HCT116 (cell line): ENCODE data around the gene ZNF697. TPM values are rescaled to one million over a fixed set of nuclear protein-coding genes. Genes with fewer than 3 reads are reported as not detected.

ENCODE experiments used
- ATAC-seq: fragments of 200-7000 bp; cut with Tn5 transposase; 2 replicates; pipeline ENCODE4 v1.9.1; 2020; ENCODE audit warnings: mild to moderate bottlenecking, moderate library complexity
- BruUV-seq: library from RNA; stranded (reverse); fragments of 400-500 nt; replicated peaks from 2 replicates; lab custom pipeline; 2021; lab: Mats Ljungman, UMichigan
- CTCF ChIA-PET: fragments of 300-600 bp; sonication (Branson Sonifier 250); formaldehyde crosslinking; loops from one replicate; lab custom pipeline; 2021; ENCODE audit warnings: antibody characterized with exemption; lab: Charles Lee
- POLR2A ChIA-PET: fragments of 300-600, 350-600 bp; sonication (Branson Sonifier 250); formaldehyde crosslinking; loops from one replicate; lab custom pipeline; 2021; ENCODE audit warnings: antibody characterized with exemption; lab: Charles Lee
- RAD21 ChIA-PET, 2 experiments: fragments of 300-600 bp; sonication (Branson Sonifier 250); formaldehyde crosslinking; loops; one replicate each; lab custom pipeline; 2023; ENCODE audit warnings: low total read pairs in 2 of 2; ENCODE audit not compliant: uncharacterized antibody in 2 of 2, unreplicated experiment in 2 of 2, low non-redundant PET in 1 of 2; lab: Charles Lee
- DNase-seq: peaks from one replicate; pipeline ENCODE4 v3.0.0-alpha.2; 2010; ENCODE audit warnings: low read depth, low spot score
- H2AFZ ChIP-seq: fragments of 200-600 bp; shearing (Covaris generic), sonication (generic); 2 replicates; pipeline ENCODE4 v1.6.1; 2017; ENCODE audit warnings: low read depth, mixed run types, mixed read lengths, antibody characterized with exemption, low read length; ENCODE audit not compliant: poor library complexity, severe bottlenecking
- H3K27ac ChIP-seq: 2 replicates; pipeline ENCODE4 v1.5.1; 2012; ENCODE audit warnings: low read depth, low read length
- H3K27me3 ChIP-seq: fragments of 200-600 bp; sonication (generic); 2 replicates; pipeline ENCODE4 v1.6.1; 2016; ENCODE audit warnings: mixed run types, low read length, mixed read lengths; ENCODE audit not compliant: insufficient read depth
- H3K36me3 ChIP-seq, 2 experiments: fragments of 200-500 bp in 1 of 2; fragments of 200-600 bp in 1 of 2; sonication (Bioruptor generic) in 1 of 2; sonication (generic) in 1 of 2; 2 replicates each; pipeline versions ENCODE4 v1.5.1 to v1.6.1; 2014 to 2016; ENCODE audit warnings: low read length in 2 of 2, inconsistent platforms in 1 of 2, mixed read lengths in 1 of 2, mixed run types in 1 of 2; ENCODE audit not compliant: insufficient read depth in 2 of 2, control insufficient read depth in 1 of 2
- H3K4me1 ChIP-seq, 2 experiments: fragments of 200-600 bp in 1 of 2; sonication (generic) in 1 of 2; 2 replicates each; pipeline versions ENCODE4 v1.5.1 to v1.6.1; 2012 to 2017; ENCODE audit warnings: low read length in 2 of 2, inconsistent platforms in 1 of 2, mild to moderate bottlenecking in 1 of 2, mixed read lengths in 1 of 2, mixed run types in 1 of 2, moderate library complexity in 1 of 2; ENCODE audit not compliant: insufficient read depth in 2 of 2, control insufficient read depth in 1 of 2
- H3K4me2 ChIP-seq: fragments of 200-600 bp; sonication (generic); 2 replicates; pipeline ENCODE4 v1.6.1; 2017; ENCODE audit warnings: mixed run types, low read length, mixed read lengths
- H3K4me3 ChIP-seq, 2 experiments: fragments of 200-600 bp in 1 of 2; sonication (generic) in 1 of 2; replicated peaks in 1 of 2; 2 replicates each; pipeline ENCODE4 v1.5.1; 2011 to 2016; ENCODE audit warnings: low read length in 2 of 2, control low read depth in 1 of 2, low read depth in 1 of 2, mild to moderate bottlenecking in 1 of 2, mixed read lengths in 1 of 2, mixed run types in 1 of 2
- H3K79me2 ChIP-seq: fragments of 200-600 bp; sonication (generic); 2 replicates; pipeline ENCODE4 v1.6.1; 2017; ENCODE audit warnings: mild to moderate bottlenecking, mixed run types, low read length, moderate library complexity, mixed read lengths; ENCODE audit not compliant: insufficient read depth
- H3K9ac ChIP-seq: fragments of 200-600 bp; sonication (generic); 2 replicates; pipeline ENCODE4 v1.6.1; 2016; ENCODE audit warnings: low read length, mixed read lengths
- H3K9me2 ChIP-seq: fragments of 200-600 bp; sonication (generic), shearing (Covaris generic); 2 replicates; pipeline ENCODE4 v1.6.1; 2017; ENCODE audit warnings: mixed run types, mild to moderate bottlenecking, moderate library complexity; ENCODE audit not compliant: insufficient read depth
- H3K9me3 ChIP-seq, 2 experiments: fragments of 200-500 bp in 1 of 2; fragments of 200-600 bp in 1 of 2; sonication (Bioruptor generic) in 1 of 2; sonication (generic) in 1 of 2; 2 replicates each; pipeline ENCODE4 v1.6.1; 2014 to 2017; ENCODE audit warnings: low read length in 2 of 2, mixed read lengths in 2 of 2, inconsistent platforms in 1 of 2, low read depth in 1 of 2, mild to moderate bottlenecking in 1 of 2, mixed run types in 1 of 2, moderate library complexity in 1 of 2; ENCODE audit not compliant: control insufficient read depth in 1 of 2, insufficient read depth in 1 of 2
- H4K20me1 ChIP-seq: fragments of 200-600 bp; sonication (generic), shearing (Covaris generic); 2 replicates; pipeline ENCODE4 v1.6.1; 2017; ENCODE audit warnings: mixed run types, mild to moderate bottlenecking, moderate library complexity; ENCODE audit not compliant: insufficient read depth
- ATF3 ChIP-seq: IDR thresholded peaks from 2 replicates; pipeline ENCODE4 v1.6.1; 2012
- CBX3 ChIP-seq: IDR thresholded peaks from 2 replicates; pipeline ENCODE4 v1.6.1; 2012; ENCODE audit warnings: low read depth
- CEBPB ChIP-seq: IDR thresholded peaks from 2 replicates; pipeline ENCODE4 v1.6.1; 2012; ENCODE audit warnings: low read depth
- CTCF ChIP-seq, 3 experiments: fragments of 200-600 bp in 1 of 3; sonication (generic) in 1 of 3; IDR thresholded peaks in 2 of 3; conservative IDR thresholded peaks in 1 of 3; 2 replicates each; pipeline ENCODE4 v1.5.1; 2012 to 2017; ENCODE audit warnings: low read depth in 2 of 3, low read length in 2 of 3, antibody characterized with exemption in 1 of 3, borderline replicate concordance in 1 of 3, control low read depth in 1 of 3, mild to moderate bottlenecking in 1 of 3, mixed read lengths in 1 of 3, mixed run types in 1 of 3, moderate library complexity in 1 of 3; ENCODE audit not compliant: insufficient read depth in 1 of 3
- EGR1 ChIP-seq: IDR thresholded peaks from 2 replicates; pipeline ENCODE4 v1.6.1; 2012; ENCODE audit warnings: low read depth
- ELF1 ChIP-seq: IDR thresholded peaks from 2 replicates; pipeline ENCODE4 v1.6.1; 2012; ENCODE audit warnings: low read depth, borderline replicate concordance
- EZH2 ChIP-seq: fragments of 200-600 bp; sonication (generic); IDR thresholded peaks from 2 replicates; pipeline ENCODE4 v1.6.1; 2017; ENCODE audit warnings: antibody characterized with exemption, mixed run types
- MAX ChIP-seq: IDR thresholded peaks from 2 replicates; pipeline ENCODE4 v1.6.1; 2012
- POLR2A ChIP-seq: IDR thresholded peaks from 2 replicates; pipeline ENCODE4 v1.7.0; 2011; ENCODE audit warnings: borderline replicate concordance; ENCODE audit not compliant: insufficient read depth, insufficient read length; ENCODE audit errors: extremely low read depth
- RAD21 ChIP-seq: IDR thresholded peaks from 2 replicates; pipeline ENCODE4 v1.6.1; 2012; ENCODE audit warnings: low read depth, mild to moderate bottlenecking
- SIN3A ChIP-seq: IDR thresholded peaks from 2 replicates; pipeline ENCODE4 v1.6.1; 2012; ENCODE audit warnings: low read depth
- SP1 ChIP-seq: IDR thresholded peaks from 2 replicates; pipeline ENCODE4 v1.6.1; 2012; ENCODE audit warnings: low read depth
- SRF ChIP-seq: IDR thresholded peaks from 2 replicates; pipeline ENCODE4 v1.6.1; 2012; ENCODE audit warnings: low read depth
- TCF7L2 ChIP-seq: IDR thresholded peaks from 2 replicates; pipeline ENCODE4 v1.7.0; 2011; ENCODE audit warnings: borderline replicate concordance, inconsistent platforms; ENCODE audit not compliant: insufficient read depth, insufficient read length; ENCODE audit errors: extremely low read depth
- YY1 ChIP-seq: IDR thresholded peaks from 2 replicates; pipeline ENCODE4 v1.6.1; 2011; ENCODE audit warnings: low read length, low read depth, moderate library complexity, mild to moderate bottlenecking; ENCODE audit not compliant: insufficient replicate concordance; ENCODE audit errors: extremely low read depth
- ZBTB33 ChIP-seq: IDR thresholded peaks from 2 replicates; pipeline ENCODE4 v1.6.1; 2011; ENCODE audit warnings: mild to moderate bottlenecking, low read length, moderate library complexity; ENCODE audit not compliant: insufficient replicate concordance; ENCODE audit errors: extremely low read depth
- ZFX ChIP-seq: fragments of 450-650 bp; IDR thresholded peaks from 2 replicates; pipeline ENCODE4 v1.6.1; 2017
- intact Hi-C: fragments of 100-400 bp; cut with micrococcal nuclease; formaldehyde crosslinking; loops from 2 replicates; pipeline ENCODE4 v1.10.0; 2022
- total RNA-seq: library from RNA; stranded (reverse); gene quantifications from one replicate; pipeline ENCODE4 v1.2.1, GENCODE V29; 2021; ENCODE audit not compliant: unreplicated experiment

ZNF697 gene
- total RNA-seq, 1 experiment from 2014 or later: 5.9 TPM

GRCh38 chr1:119631086-119631432 is 17.0 kb downstream of the ZNF697 start:
- Histone ChIP-seq H3K36me3 (no peaks in the 10 kb centered on the region), H3K4me3 (no peak overlapping the region), H4K20me1 (no peaks in the 10 kb centered on the region), H2AFZ (no peak overlapping the region), H3K4me2 (no peak overlapping the region), H3K4me1 (no peaks in the 10 kb centered on the region), H3K9ac (no peak overlapping the region), H3K9me2 (no peaks in the 10 kb centered on the region), H3K9me3 (no peaks in the 10 kb centered on the region), H3K27ac (no peak overlapping the region), H3K79me2 (no peaks in the 10 kb centered on the region), H3K27me3 (no peaks in the 10 kb centered on the region)
- intact Hi-C loops: no loop called here
- ChIA-PET RAD21 (no interaction called here), CTCF (no interaction called here), POLR2A (no interaction called here)
- ATAC-seq: no peak
- no peak for DNase-seq
- TF ChIP-seq POLR2A (no peak), CTCF (IDR thresholded peaks at IDR 0.05 in 2 of 3, conservative IDR thresholded peaks at IDR 0.05 in 1 of 3; ENCODE audit: borderline replicate concordance in 1 of 3, insufficient read depth in 1 of 3, low read depth in 2 of 3, low read length in 2 of 3) (no peak), ZFX (no peak), ZBTB33 (no peak), TCF7L2 (no peak), SP1 (no peak), CBX3 (no peak), EGR1 (no peak), SIN3A (no peak), EZH2 (no peak), MAX (no peak), ATF3 (no peak), SRF (no peak), RAD21 (no peak), CEBPB (no peak), ELF1 (no peak), YY1 (no peak)
- no TSS peak for BruUV-seq
